BLaER1 (cell line): ENCODE data around the gene DOCK4.

Source experiments
- H3K27ac ChIP-seq: shearing (Covaris generic); formaldehyde crosslinking; 2 replicates; pipeline ENCODE4 v1.8.1; 2022
- H3K27me3 ChIP-seq: shearing (Covaris generic); formaldehyde crosslinking; 2 replicates; pipeline ENCODE4 v1.8.1; 2022
- H3K36me3 ChIP-seq: shearing (Covaris generic); formaldehyde crosslinking; 2 replicates; pipeline ENCODE4 v1.8.1; 2022
- H3K4me1 ChIP-seq: shearing (Covaris generic); formaldehyde crosslinking; 2 replicates; pipeline ENCODE4 v1.8.1; 2022
- H3K4me2 ChIP-seq: shearing (Covaris generic); formaldehyde crosslinking; 2 replicates; pipeline ENCODE4 v1.8.1; 2022
- H3K4me3 ChIP-seq: shearing (Covaris generic); formaldehyde crosslinking; 2 replicates; pipeline ENCODE4 v1.8.1; 2022
- H3K9ac ChIP-seq: shearing (Covaris generic); formaldehyde crosslinking; 2 replicates; pipeline ENCODE4 v1.8.1; 2022
- H3K9me3 ChIP-seq: shearing (Covaris generic); formaldehyde crosslinking; 2 replicates; pipeline ENCODE4 v1.8.1; 2022
- H4K20me1 ChIP-seq: shearing (Covaris generic); formaldehyde crosslinking; 2 replicates; pipeline ENCODE4 v1.8.1; 2022
- Cebpa-rat ChIP-seq: shearing (Covaris generic); IDR thresholded peaks from 2 replicates; pipeline ENCODE4 v1.8.1; 2022

DOCK4 gene

DNA sequence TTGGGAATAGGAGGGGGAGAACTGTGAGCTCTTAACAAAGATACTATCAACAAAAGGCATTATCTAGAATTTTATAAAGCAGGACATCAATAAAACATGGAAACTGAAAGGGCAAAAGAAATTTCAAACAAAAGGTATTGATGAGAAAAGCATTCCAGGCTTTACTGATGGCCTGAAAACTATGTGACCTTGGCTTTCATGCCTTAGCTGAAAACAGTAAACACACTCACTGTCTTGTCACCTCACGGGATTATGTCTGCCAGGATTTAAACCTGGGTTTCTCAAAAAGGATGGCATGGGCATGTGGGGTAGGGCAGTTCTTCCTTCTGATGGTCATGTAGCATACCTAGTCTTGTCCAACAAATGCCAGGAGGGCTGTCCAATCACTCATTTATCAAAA, 22.9 kb downstream of the DOCK4 start:
- no peak overlapping the region for H3K4me3 ChIP-seq
- no peak overlapping the region for H3K9ac ChIP-seq
- no peaks in the 10 kb centered on the region for H3K27me3 ChIP-seq
- no peak overlapping the region for H3K27ac ChIP-seq
- H4K20me1 ChIP-seq = no peaks in the 10 kb centered on the region
- H3K36me3 ChIP-seq = no peaks in the 10 kb centered on the region
- no peak overlapping the region for H3K4me2 ChIP-seq
- no peak for TF ChIP-seq Cebpa-rat
- H3K9me3 ChIP-seq = no peaks in the 10 kb centered on the region
- H3K4me1 ChIP-seq = no peaks in the 10 kb centered on the region

GRCh38 chr7:112182749-112183148, 23.4 kb downstream of the DOCK4 start:
- H3K27ac ChIP-seq = no peak overlapping the region
- no peak for TF ChIP-seq Cebpa-rat

DNA sequence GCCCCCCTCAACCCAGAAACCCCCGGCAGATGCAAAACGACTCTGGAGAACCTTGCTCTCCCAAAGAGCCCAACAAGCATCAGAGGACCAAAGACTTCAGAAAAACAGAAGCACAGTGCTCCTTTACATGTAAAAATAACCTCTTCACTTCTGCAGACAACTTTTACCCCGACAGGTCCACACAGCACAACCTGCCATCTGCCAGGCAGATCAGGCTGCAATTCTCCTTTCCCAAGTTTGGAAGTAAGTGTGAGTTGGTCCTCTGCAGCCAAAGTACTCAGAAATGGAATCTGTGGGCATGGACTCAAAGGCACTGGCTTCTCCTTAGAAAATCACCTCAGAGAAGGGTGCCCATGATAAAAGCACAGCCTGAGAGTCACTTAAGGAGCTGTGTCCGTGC, 26.0 kb downstream of the DOCK4 start:
- Histone ChIP-seq H3K4me2 (no peak overlapping the region), H3K9me3 (no peaks in the 10 kb centered on the region), H3K4me3 (no peak overlapping the region), H3K27me3 (no peaks in the 10 kb centered on the region), H3K36me3 (no peaks in the 10 kb centered on the region), H3K27ac (no peak overlapping the region), H3K4me1 (no peaks in the 10 kb centered on the region), H3K9ac (no peak overlapping the region), H4K20me1 (no peaks in the 10 kb centered on the region)
- no peak for TF ChIP-seq Cebpa-rat

More at GRCh38 chr7:112182749-112183148, 23.4 kb downstream of the DOCK4 start:
- H3K36me3 ChIP-seq = no peaks in the 10 kb centered on the region
- H3K4me1 ChIP-seq = no peaks in the 10 kb centered on the region
- H4K20me1 ChIP-seq = no peaks in the 10 kb centered on the region
- H3K9me3 ChIP-seq = no peaks in the 10 kb centered on the region
- no peak overlapping the region for H3K9ac ChIP-seq
- H3K4me3 ChIP-seq = no peak overlapping the region
- H3K4me2 ChIP-seq = no peak overlapping the region
- H3K27me3 ChIP-seq = no peaks in the 10 kb centered on the region

DNA sequence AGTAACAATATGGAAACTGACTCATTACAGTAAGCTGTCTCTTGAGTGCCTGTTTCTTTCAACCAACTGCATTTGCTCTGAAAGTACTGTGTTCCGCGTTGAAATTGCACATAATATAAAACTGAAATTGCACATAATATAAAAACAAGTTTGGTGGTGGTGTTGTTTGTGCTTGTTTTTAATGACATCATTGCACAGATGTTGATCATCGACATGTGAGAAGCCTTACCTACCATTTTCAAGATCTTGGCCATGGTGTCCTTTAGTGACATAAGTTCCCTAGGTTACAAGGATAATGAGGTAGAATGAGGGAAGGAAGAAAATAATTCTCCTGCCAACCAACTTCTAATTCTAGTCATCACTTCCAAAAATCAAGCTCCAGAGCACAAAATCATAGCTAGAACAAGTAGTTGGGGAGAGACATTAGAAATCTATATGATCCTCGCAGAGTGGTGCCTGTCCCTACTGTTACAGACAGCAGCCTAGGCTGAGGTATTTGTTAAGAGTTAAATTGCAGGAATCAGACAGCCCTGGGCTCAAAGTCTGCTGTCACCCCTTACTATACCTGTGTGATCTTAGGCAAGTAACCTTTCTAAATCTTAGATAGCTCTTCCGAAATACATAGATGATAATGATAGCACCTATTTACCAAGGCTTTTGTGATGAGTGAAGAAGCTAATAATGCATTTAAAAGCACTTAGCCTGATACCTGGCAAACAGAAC, 29.3 kb downstream of the DOCK4 start:
- Histone ChIP-seq H3K36me3 (no peaks in the 10 kb centered on the region), H3K27ac (no peak overlapping the region)

DNA sequence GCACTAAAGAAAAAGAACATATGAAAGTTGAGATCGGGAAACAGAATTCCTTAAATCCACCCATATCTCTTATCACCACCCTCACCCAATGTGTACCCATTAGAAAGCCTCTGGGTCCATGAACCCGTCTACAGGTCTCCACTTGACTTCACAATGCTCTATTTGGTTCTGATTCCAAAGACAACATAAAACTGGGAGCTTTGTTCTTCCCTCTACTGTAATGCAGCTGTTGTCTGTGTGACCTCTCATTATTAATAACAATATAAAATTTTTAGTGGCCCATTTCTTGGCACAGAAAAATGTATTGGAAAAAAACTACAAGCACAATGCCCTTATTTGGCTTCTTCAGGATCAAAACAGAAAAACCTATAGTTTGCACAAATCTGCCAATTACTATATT, 30.0 kb downstream of the DOCK4 start:
- no peaks in the 10 kb centered on the region for H3K27me3 ChIP-seq
- TF ChIP-seq Cebpa-rat = no peak
- no peak overlapping the region for H3K9ac ChIP-seq
- no peaks in the 10 kb centered on the region for H4K20me1 ChIP-seq
- no peak overlapping the region for H3K4me3 ChIP-seq
- H3K4me2 ChIP-seq = no peak overlapping the region
- no peaks in the 10 kb centered on the region for H3K9me3 ChIP-seq
- no peaks in the 10 kb centered on the region for H3K36me3 ChIP-seq
- H3K4me1 ChIP-seq = no peaks in the 10 kb centered on the region
- H3K27ac ChIP-seq = no peak overlapping the region

More for the DNA sequence above, 29.3 kb downstream of the DOCK4 start:
- Histone ChIP-seq H3K9me3 (no peaks in the 10 kb centered on the region), H3K4me3 (no peak overlapping the region), H4K20me1 (no peaks in the 10 kb centered on the region), H3K9ac (no peak overlapping the region), H3K4me1 (no peaks in the 10 kb centered on the region), H3K27me3 (no peaks in the 10 kb centered on the region), H3K4me2 (no peak overlapping the region)
- no peak for TF ChIP-seq Cebpa-rat

- H3K9ac ChIP-seq = no peak overlapping the region
- H3K9me3 ChIP-seq = no peaks in the 10 kb centered on the region
- H3K4me1 ChIP-seq = no peaks in the 10 kb centered on the region
- no peaks in the 10 kb centered on the region for H4K20me1 ChIP-seq
- H3K4me2 ChIP-seq = no peak overlapping the region
- no peak for TF ChIP-seq Cebpa-rat
- H3K27me3 ChIP-seq = no peaks in the 10 kb centered on the region
- H3K4me3 ChIP-seq = no peak overlapping the region
- no peaks in the 10 kb centered on the region for H3K36me3 ChIP-seq
- no peak overlapping the region for H3K27ac ChIP-seq
Observed at GRCh38 chr7:112174192-112174591, 32.0 kb downstream of the DOCK4 start.

DNA sequence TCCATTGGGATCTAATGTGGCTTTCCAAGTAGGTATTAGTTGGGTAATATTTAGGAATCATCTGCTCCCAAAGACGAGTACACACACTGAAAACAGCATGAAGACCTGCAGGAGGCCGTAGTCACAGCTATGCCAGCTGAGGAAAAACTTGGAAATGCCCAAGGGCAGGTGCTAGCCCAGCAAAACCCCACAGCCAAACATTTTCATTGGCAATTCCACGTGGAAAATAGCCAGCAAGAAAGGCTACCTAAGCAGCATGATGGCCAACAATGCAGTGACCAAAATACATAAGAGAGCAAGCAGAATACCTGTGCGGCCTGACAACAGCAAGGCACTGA, 32.7 kb downstream of the DOCK4 start:
- Histone ChIP-seq H3K9me3 (no peaks in the 10 kb centered on the region), H4K20me1 (no peaks in the 10 kb centered on the region), H3K4me1 (no peaks in the 10 kb centered on the region), H3K27ac (no peak overlapping the region), H3K4me3 (no peak overlapping the region), H3K9ac (no peak overlapping the region), H3K36me3 (no peaks in the 10 kb centered on the region), H3K4me2 (no peak overlapping the region), H3K27me3 (no peaks in the 10 kb centered on the region)
- no peak for TF ChIP-seq Cebpa-rat

GRCh38 chr7:112172870-112173567, 33.2 kb downstream of the DOCK4 start:
- no peaks in the 10 kb centered on the region for H3K36me3 ChIP-seq
- no peak overlapping the region for H3K4me2 ChIP-seq
- H3K27ac ChIP-seq = no peak overlapping the region
- H3K27me3 ChIP-seq = no peaks in the 10 kb centered on the region
- no peak for TF ChIP-seq Cebpa-rat
- H3K4me3 ChIP-seq = no peak overlapping the region
- no peaks in the 10 kb centered on the region for H3K4me1 ChIP-seq
- no peaks in the 10 kb centered on the region for H4K20me1 ChIP-seq
- H3K9me3 ChIP-seq = no peaks in the 10 kb centered on the region
- H3K9ac ChIP-seq = no peak overlapping the region

DNA sequence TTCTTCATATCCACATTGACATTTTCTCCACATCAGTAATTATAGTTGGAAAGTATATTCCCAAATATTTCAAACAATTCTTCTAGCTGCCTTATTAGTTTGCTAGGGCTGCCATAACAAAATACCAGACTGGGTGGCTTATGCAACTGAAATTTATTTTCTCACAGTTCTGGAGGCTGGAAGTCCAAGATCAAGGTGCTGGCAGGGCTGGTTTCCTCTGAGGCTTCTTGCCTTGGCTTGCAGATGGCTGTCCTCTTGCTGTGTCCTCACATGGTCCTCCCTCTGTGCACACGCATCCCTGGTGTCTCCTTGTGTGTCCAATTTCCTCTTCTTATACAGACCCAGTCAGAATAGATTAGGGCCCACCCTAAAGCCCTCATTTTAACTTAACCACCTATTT, 34.5 kb downstream of the DOCK4 start:
- Histone ChIP-seq H3K27ac (no peak overlapping the region), H3K36me3 (no peaks in the 10 kb centered on the region), H3K4me2 (no peak overlapping the region), H3K9me3 (no peaks in the 10 kb centered on the region), H3K4me3 (no peak overlapping the region), H3K9ac (no peak overlapping the region), H3K4me1 (no peaks in the 10 kb centered on the region), H3K27me3 (no peaks in the 10 kb centered on the region), H4K20me1 (no peaks in the 10 kb centered on the region)
- TF ChIP-seq Cebpa-rat = no peak

- Histone ChIP-seq H3K4me1 (no peaks in the 10 kb centered on the region), H4K20me1 (no peaks in the 10 kb centered on the region), H3K36me3 (no peaks in the 10 kb centered on the region), H3K4me3 (no peak overlapping the region), H3K27ac (no peak overlapping the region), H3K9me3 (no peaks in the 10 kb centered on the region), H3K4me2 (no peak overlapping the region), H3K9ac (no peak overlapping the region), H3K27me3 (no peaks in the 10 kb centered on the region)
- TF ChIP-seq Cebpa-rat = no peak
Observed at GRCh38 chr7:112168915-112169314, 37.3 kb downstream of the DOCK4 start.

GRCh38 chr7:112167147-112167546, 39.1 kb downstream of the DOCK4 start:
- no peaks in the 10 kb centered on the region for H3K27me3 ChIP-seq
- H3K4me2 ChIP-seq = no peak overlapping the region
- TF ChIP-seq Cebpa-rat = no peak
- H4K20me1 ChIP-seq = no peaks in the 10 kb centered on the region
- no peaks in the 10 kb centered on the region for H3K9me3 ChIP-seq
- H3K36me3 ChIP-seq = no peaks in the 10 kb centered on the region
- H3K9ac ChIP-seq = no peak overlapping the region
- H3K4me1 ChIP-seq = no peaks in the 10 kb centered on the region
- H3K4me3 ChIP-seq = no peak overlapping the region
- no peak overlapping the region for H3K27ac ChIP-seq
